ENCODE results near the gene UCHL3. TPM values are rescaled to one million over a fixed set of nuclear protein-coding genes. Genes with fewer than 3 reads are reported as not detected.
A peak's percentile ranks its signal among the peaks of the same experiment; 100 is the strongest.

UCHL3 gene
- total and polyA plus RNA-seq, 10 of the 15 experiments (the other 5 are each of a cell fraction or from before 2014, with no cell fraction given), result 52.5 to 179 (median 104) TPM

GRCh38 chr13:75513271-75513670 is 36.3 kb upstream of the UCHL3 start:
- BruUV-seq (replicated peaks), result no TSS peak
- peaks cover 9% of the 10 kb centered on the region; the same call in 2 of the 3 replicates for H3K9me3 ChIP-seq (replicated peaks; ENCODE audit: control insufficient read depth, insufficient read depth, low read length)
- H2AFZ ChIP-seq (ENCODE audit: control insufficient read depth, low read depth, low read length), result no peak overlapping the region
- TF ChIP-seq IKZF1 (conservative IDR thresholded peaks at IDR 0.05) (peak; percentile 22; the same call in 1 of the 2 replicates), RBBP5 (conservative IDR thresholded peaks at IDR 0.05) (no peak), SPI1 (IDR thresholded peaks at IDR 0.05; ENCODE audit: borderline replicate concordance, insufficient read depth, low read depth, low read length) (peak; percentile 41; the same call in 1 of the 2 replicates)
- CTCF ChIA-PET, result interaction anchor here (0.9 to 1.5 kb wide), 5 partner anchors 9 to 155 kb away, joined by 3 to 4 read pairs (median 4); partner anchors contain the start of gene COMMD6
- H3K79me2 ChIP-seq (ENCODE audit: control insufficient read depth, insufficient read depth, low read length), result no peaks in the 10 kb centered on the region
- DNase-seq (ENCODE audit: low read depth, low spot score) (no peak), ATAC-seq (peak; percentile 27), FAIRE-seq (no peak)
- no peak overlapping the region for H3K4me2 ChIP-seq (ENCODE audit: control insufficient read depth, insufficient read depth)
- in situ Hi-C loops (cut with MboI), result no loop called here
- H3K27ac ChIP-seq (ENCODE audit: control insufficient read depth, insufficient read depth), result no peak overlapping the region
- SMC1A ChIA-PET (ENCODE audit: uncharacterized antibody, unreplicated experiment), result interaction anchor here (1.0 to 2.8 kb wide), 11 partner anchors 8 to 248 kb away, joined by 3 to 18 read pairs (median 5); no protein-coding TSS in a partner anchor
- RAD21 ChIA-PET (ENCODE audit: unreplicated experiment), result interaction anchor here (0.8 to 2.3 kb wide), 3 partner anchors 17 to 31 kb away, joined by 3 to 7 read pairs (median 4); partner anchors contain the start of gene TBC1D4
- H3K9ac ChIP-seq (ENCODE audit: control insufficient read depth, insufficient read depth, low read length), result no peak overlapping the region
- no peaks in the 10 kb centered on the region for H3K27me3 ChIP-seq (replicated peaks in 1 of 2; ENCODE audit: control insufficient read depth in 2 of 2, insufficient read depth in 2 of 2, low read length in 1 of 2)
- intact Hi-C loops (cut with micrococcal nuclease; ENCODE audit: unreplicated experiment), result no loop called here
- H3K4me1 ChIP-seq (ENCODE audit: control insufficient read depth, insufficient read depth, low read length), result peaks cover 37% of the 10 kb centered on the region
- WGBS (ENCODE audit: insufficient coverage, insufficient replicate concordance, low lambda C conversion rate, missing lambda C conversion rate), result 87% methylated on average over 5 of the region's 5 CpGs
- POLR2A ChIA-PET, result interaction anchor here (0.6 to 1.1 kb wide), 4 partner anchors 18 to 155 kb away, joined by 3 to 5 read pairs (median 3); no protein-coding TSS in a partner anchor
- no peaks in the 10 kb centered on the region for H4K20me1 ChIP-seq (ENCODE audit: control insufficient read depth, insufficient read depth)
- H3K36me3 ChIP-seq (ENCODE audit: control insufficient read depth in 2 of 2, insufficient read depth in 2 of 2, low read length in 1 of 2), result no peaks in the 10 kb centered on the region
- H3K4me3 ChIP-seq, result no peak overlapping the region

GRCh38 chr13:75514080-75514995 is 35.3 kb upstream of the UCHL3 start:
- no peak overlapping the region for H3K4me3 ChIP-seq
- intact Hi-C loops (cut with micrococcal nuclease; ENCODE audit: unreplicated experiment), result loop anchor here (2.0 kb wide), 1 partner anchor 16 kb away; no protein-coding TSS in a partner anchor
- ATAC-seq (peak; percentile 46), DNase-seq (ENCODE audit: low read depth, low spot score) (no peak), FAIRE-seq (no peak)
- H3K27me3 ChIP-seq (replicated peaks in 1 of 2; ENCODE audit: control insufficient read depth in 2 of 2, insufficient read depth in 2 of 2, low read length in 1 of 2), result no peaks in the 10 kb centered on the region
- 81% methylated on average over 3 of the region's 3 CpGs for WGBS (ENCODE audit: insufficient coverage, insufficient replicate concordance, low lambda C conversion rate, missing lambda C conversion rate)
- H4K20me1 ChIP-seq (ENCODE audit: control insufficient read depth, insufficient read depth), result no peaks in the 10 kb centered on the region
- H3K27ac ChIP-seq (ENCODE audit: control insufficient read depth, insufficient read depth), result no peak overlapping the region
- no peak overlapping the region for H2AFZ ChIP-seq (ENCODE audit: control insufficient read depth, low read depth, low read length)
- in situ Hi-C loops (cut with MboI), result no loop called here
- H3K9me3 ChIP-seq (replicated peaks; ENCODE audit: control insufficient read depth, insufficient read depth, low read length), result peaks cover 9% of the 10 kb centered on the region; the same call in 2 of the 3 replicates
- H3K4me2 ChIP-seq (ENCODE audit: control insufficient read depth, insufficient read depth), result no peak overlapping the region; the same call in 1 of the 2 replicates
- ChIA-PET RAD21 (ENCODE audit: unreplicated experiment) (interaction anchor here (2.3 kb wide), 1 partner anchor 32 kb away, joined by 7 read pairs; the partner anchor contains the start of gene TBC1D4), CTCF (interaction anchor here (0.9 to 1.4 kb wide), 5 partner anchors 8 to 156 kb away, joined by 3 to 4 read pairs (median 4); partner anchors contain the start of gene TBC1D4), POLR2A (interaction anchor here (1.1 kb wide), 1 partner anchor 17 kb away, joined by 3 read pairs; no protein-coding TSS in a partner anchor), SMC1A (ENCODE audit: uncharacterized antibody, unreplicated experiment) (interaction anchor here (0.9 to 2.8 kb wide), 9 partner anchors 9 to 182 kb away, joined by 3 to 18 read pairs (median 4); no protein-coding TSS in a partner anchor)
- no peak overlapping the region for H3K9ac ChIP-seq (ENCODE audit: control insufficient read depth, insufficient read depth, low read length)
- H3K36me3 ChIP-seq (ENCODE audit: control insufficient read depth in 2 of 2, insufficient read depth in 2 of 2, low read length in 1 of 2), result no peaks in the 10 kb centered on the region
- BruUV-seq (replicated peaks), result no TSS peak
- H3K79me2 ChIP-seq (ENCODE audit: control insufficient read depth, insufficient read depth, low read length), result no peaks in the 10 kb centered on the region
- H3K4me1 ChIP-seq (ENCODE audit: control insufficient read depth, insufficient read depth, low read length), result peaks cover 37% of the 10 kb centered on the region
- TF ChIP-seq IKZF1 (conservative IDR thresholded peaks at IDR 0.05) (0 out of 2 replicates have a peak, but pooled peaks have one; percentile 24), HDAC6 (IDR thresholded peaks at IDR 0.05; ENCODE audit: unreplicated experiment) (no peak), ESRRA (IDR thresholded peaks at IDR 0.05; ENCODE audit: low read length) (no peak), KDM1A (IDR thresholded peaks at IDR 0.05; ENCODE audit: borderline replicate concordance) (no peak), MYB (IDR thresholded peaks at IDR 0.05; ENCODE audit: borderline replicate concordance, low read depth, low read length) (no peak), GABPA (IDR thresholded peaks at IDR 0.05; ENCODE audit: low read depth) (no peak)
- TF ChIP-seq, protein P1, sequence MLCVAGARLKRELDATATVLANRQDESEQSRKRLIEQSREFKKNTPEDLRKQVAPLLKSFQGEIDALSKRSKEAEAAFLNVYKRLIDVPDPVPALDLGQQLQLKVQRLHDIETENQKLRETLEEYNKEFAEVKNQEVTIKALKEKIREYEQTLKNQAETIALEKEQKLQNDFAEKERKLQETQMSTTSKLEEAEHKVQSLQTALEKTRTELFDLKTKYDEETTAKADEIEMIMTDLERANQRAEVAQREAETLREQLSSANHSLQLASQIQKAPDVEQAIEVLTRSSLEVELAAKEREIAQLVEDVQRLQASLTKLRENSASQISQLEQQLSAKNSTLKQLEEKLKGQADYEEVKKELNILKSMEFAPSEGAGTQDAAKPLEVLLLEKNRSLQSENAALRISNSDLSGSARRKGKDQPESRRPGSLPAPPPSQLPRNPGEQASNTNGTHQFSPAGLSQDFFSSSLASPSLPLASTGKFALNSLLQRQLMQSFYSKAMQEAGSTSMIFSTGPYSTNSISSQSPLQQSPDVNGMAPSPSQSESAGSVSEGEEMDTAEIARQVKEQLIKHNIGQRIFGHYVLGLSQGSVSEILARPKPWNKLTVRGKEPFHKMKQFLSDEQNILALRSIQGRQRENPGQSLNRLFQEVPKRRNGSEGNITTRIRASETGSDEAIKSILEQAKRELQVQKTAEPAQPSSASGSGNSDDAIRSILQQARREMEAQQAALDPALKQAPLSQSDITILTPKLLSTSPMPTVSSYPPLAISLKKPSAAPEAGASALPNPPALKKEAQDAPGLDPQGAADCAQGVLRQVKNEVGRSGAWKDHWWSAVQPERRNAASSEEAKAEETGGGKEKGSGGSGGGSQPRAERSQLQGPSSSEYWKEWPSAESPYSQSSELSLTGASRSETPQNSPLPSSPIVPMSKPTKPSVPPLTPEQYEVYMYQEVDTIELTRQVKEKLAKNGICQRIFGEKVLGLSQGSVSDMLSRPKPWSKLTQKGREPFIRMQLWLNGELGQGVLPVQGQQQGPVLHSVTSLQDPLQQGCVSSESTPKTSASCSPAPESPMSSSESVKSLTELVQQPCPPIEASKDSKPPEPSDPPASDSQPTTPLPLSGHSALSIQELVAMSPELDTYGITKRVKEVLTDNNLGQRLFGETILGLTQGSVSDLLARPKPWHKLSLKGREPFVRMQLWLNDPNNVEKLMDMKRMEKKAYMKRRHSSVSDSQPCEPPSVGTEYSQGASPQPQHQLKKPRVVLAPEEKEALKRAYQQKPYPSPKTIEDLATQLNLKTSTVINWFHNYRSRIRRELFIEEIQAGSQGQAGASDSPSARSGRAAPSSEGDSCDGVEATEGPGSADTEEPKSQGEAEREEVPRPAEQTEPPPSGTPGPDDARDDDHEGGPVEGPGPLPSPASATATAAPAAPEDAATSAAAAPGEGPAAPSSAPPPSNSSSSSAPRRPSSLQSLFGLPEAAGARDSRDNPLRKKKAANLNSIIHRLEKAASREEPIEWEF (IDR thresholded peaks at IDR 0.05; ENCODE audit: insufficient replicate concordance, low read depth, low read length), result no peak
